ENCODE results near the gene RPS14. TPM values are rescaled to one million over a fixed set of nuclear protein-coding genes. Genes with fewer than 3 reads are reported as not detected.

The RPS14 gene
- total and polyA plus RNA-seq, 2 of the 8 experiments (the other 6 are each of a cell fraction or from before 2014, with no cell fraction given), result 2,548 to 6,423 TPM

DNA sequence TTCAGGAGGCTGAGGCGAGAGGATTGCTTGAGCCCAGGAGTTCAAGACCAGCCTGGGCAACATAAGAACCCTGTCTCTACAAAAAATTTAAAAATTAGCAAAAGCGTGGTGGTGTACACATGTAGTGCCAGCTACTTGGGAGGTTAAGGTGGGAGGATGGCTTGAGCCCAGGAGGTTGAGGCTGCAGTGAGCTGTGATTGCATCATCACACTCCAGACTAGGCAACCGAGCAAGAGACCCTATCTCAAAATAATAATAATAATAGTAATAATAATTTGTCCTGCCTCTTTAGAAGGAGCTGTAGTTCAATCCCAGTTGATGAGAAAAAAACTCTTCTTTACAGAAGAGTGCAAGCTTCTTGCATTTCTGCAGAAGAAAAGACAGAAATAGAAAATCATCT is 26.8 kb downstream of the RPS14 start:
- Histone ChIP-seq H3K4ac (replicated peaks; ENCODE audit: insufficient read length, low read depth, low read length) (no peak overlapping the region), H4K20me1 (replicated peaks in 1 of 2; ENCODE audit: control insufficient read depth in 1 of 2, insufficient read depth in 2 of 2, low read length in 2 of 2) (no peaks in the 10 kb centered on the region), H4K5ac (ENCODE audit: insufficient read length, low read depth, low read length) (no peak overlapping the region), H3K23me2 (ENCODE audit: low read depth, low read length) (no peaks in the 10 kb centered on the region), H2BK120ac (replicated peaks; ENCODE audit: low read depth, low read length) (no peak overlapping the region), H3K4me1 (replicated peaks in 1 of 4; ENCODE audit: control insufficient read depth in 3 of 4, insufficient read depth in 4 of 4, low read length in 3 of 4) (no peaks in the 10 kb centered on the region), H2BK20ac (ENCODE audit: low read length) (no peak overlapping the region), H4K8ac (ENCODE audit: extremely low read depth, insufficient read depth, low read length) (no peak overlapping the region), H2AFZ (ENCODE audit: low read length) (no peak overlapping the region), H3K18ac (ENCODE audit: extremely low read depth, low read length) (no peak overlapping the region), H3K4me2 (ENCODE audit: insufficient read depth in 1 of 2, low read depth in 2 of 2, low read length in 2 of 2) (no peak overlapping the region), H3K9ac (replicated peaks in 1 of 4; ENCODE audit: extremely low read depth in 1 of 4, low read depth in 3 of 4, low read length in 3 of 4) (no peak overlapping the region), H3K23ac (ENCODE audit: insufficient read length) (no peak overlapping the region), H3K4me3 (ENCODE audit: extremely low read depth in 1 of 4, insufficient read depth in 2 of 4, low read depth in 3 of 4, low read length in 4 of 4) (no peak overlapping the region), H3K36me3 (ENCODE audit: control insufficient read depth in 2 of 4, insufficient read depth in 4 of 4, low read length in 3 of 4) (no peaks in the 10 kb centered on the region), H3K79me1 (ENCODE audit: low read depth, low read length) (no peaks in the 10 kb centered on the region), H3K56ac (replicated peaks; ENCODE audit: insufficient read length, low read depth, low read length) (no peak overlapping the region), H3K79me2 (ENCODE audit: control insufficient read depth in 1 of 2, insufficient read depth in 2 of 2, low read length in 2 of 2) (no peaks in the 10 kb centered on the region), H3K14ac (ENCODE audit: insufficient read length) (no peak overlapping the region), H3K27me3 (replicated peaks in 1 of 4; ENCODE audit: control insufficient read depth in 3 of 4, extremely low read depth in 1 of 4, insufficient read depth in 3 of 4, low read length in 3 of 4) (no peaks in the 10 kb centered on the region; a peak in 1 of 7 replicates), H4K91ac (replicated peaks; ENCODE audit: insufficient read length, low read length) (no peak overlapping the region), H2BK15ac (ENCODE audit: low read length) (no peak overlapping the region), H2BK5ac (ENCODE audit: low read depth, low read length) (no peak overlapping the region), H2AK5ac (ENCODE audit: low read depth, low read length) (no peak overlapping the region), H3K27ac (ENCODE audit: low read depth, low read length) (no peak overlapping the region), H3K9me3 (ENCODE audit: insufficient read depth in 2 of 2, low read depth in 1 of 2, low read length in 1 of 2) (no peaks in the 10 kb centered on the region), H2BK12ac (ENCODE audit: low read depth, low read length) (no peak overlapping the region)
- DNase-seq (ENCODE audit: low read depth in 1 of 2, low spot score in 2 of 2) (no peak), FAIRE-seq (no peak)
- WGBS, 2 experiments (ENCODE audit: extremely low coverage in 1 of 2, insufficient coverage in 1 of 2, insufficient read length in 1 of 2, insufficient replicate concordance in 2 of 2, low coverage in 1 of 2, low lambda C conversion rate in 2 of 2, missing lambda C conversion rate in 1 of 2), result 91% methylated on average over 3 of the region's 3 CpGs; no CpG with 5 or more reads in 1 of the 2 experiments
- TF ChIP-seq, protein P1, sequence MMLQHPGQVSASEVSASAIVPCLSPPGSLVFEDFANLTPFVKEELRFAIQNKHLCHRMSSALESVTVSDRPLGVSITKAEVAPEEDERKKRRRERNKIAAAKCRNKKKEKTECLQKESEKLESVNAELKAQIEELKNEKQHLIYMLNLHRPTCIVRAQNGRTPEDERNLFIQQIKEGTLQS (IDR thresholded peaks at IDR 0.05; ENCODE audit: insufficient read depth, low read depth, low read length), result no peak
- TF ChIP-seq CEBPB (IDR thresholded peaks at IDR 0.05; ENCODE audit: low read depth, low read length), result peak; percentile 37; the same call in 1 of the 2 replicates
- POLR2A ChIA-PET (ENCODE audit: partially characterized antibody), result interaction anchor here (1.1 to 3.7 kb wide), 6 partner anchors 10 to 24 kb away, joined by 3 to 16 read pairs (median 6); partner anchors contain the start of gene CD74
- CTCF ChIA-PET (ENCODE audit: partially characterized antibody), result interaction anchor here (0.9 to 8.2 kb wide), 5 partner anchors 11 to 91 kb away, joined by 3 to 77 read pairs (median 6); no protein-coding TSS in a partner anchor
